Stimulated activated CD4-positive, alpha-beta T cell treated with anti-CD3 and anti-CD28 coated beads, Interleukin-4, amount 100 ng/mL, for 24 hours (primary cell): Measurements from ENCODE around the gene TMC4.

Source experiments
- DNase-seq: peaks from one replicate; pipeline ENCODE4 v3.0.0-alpha.2; 2020

Gene TMC4

GRCh38 chr19:54153731-54154326 lies 19.1 kb downstream of the TMC4 start:
- no peak for DNase-seq

DNA sequence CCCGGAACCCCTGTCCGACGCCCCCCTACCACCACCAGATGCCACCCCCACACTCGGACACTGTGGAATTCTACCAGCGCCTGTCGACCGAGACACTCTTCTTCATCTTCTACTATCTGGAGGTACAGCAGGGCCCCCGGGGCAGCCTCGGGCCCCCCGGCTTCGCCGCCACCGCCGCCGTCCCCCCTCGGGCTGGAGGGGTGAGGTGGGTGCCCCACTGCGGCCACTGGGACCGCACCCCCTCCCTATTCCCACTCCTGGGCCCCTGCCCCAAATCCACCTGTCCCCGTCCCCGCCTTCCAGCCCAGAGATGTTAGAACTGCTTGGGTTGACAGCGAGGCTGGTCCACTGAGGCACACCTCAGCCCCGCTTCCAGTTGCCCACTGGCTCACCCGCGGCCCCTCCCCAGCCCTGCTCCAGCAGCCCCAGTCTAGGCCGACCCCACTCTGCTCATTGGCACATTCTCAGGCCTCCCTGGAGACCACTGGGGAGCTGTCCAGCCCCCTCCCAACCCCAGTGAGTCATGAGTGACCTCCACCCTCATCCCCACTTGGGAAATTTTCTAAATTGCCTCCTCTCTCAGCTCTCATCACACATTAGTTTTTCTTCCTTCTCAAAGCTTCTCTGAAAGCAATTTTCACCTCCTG lies 20.0 kb downstream of the TMC4 start:
- DNase-seq, result no peak

- no peak for DNase-seq
Measured at GRCh38 chr19:54152267-54152666, 20.7 kb downstream of the TMC4 start.

- no peak for DNase-seq
Measured at GRCh38 chr19:54151362-54152035, 21.5 kb downstream of the TMC4 start.

DNA sequence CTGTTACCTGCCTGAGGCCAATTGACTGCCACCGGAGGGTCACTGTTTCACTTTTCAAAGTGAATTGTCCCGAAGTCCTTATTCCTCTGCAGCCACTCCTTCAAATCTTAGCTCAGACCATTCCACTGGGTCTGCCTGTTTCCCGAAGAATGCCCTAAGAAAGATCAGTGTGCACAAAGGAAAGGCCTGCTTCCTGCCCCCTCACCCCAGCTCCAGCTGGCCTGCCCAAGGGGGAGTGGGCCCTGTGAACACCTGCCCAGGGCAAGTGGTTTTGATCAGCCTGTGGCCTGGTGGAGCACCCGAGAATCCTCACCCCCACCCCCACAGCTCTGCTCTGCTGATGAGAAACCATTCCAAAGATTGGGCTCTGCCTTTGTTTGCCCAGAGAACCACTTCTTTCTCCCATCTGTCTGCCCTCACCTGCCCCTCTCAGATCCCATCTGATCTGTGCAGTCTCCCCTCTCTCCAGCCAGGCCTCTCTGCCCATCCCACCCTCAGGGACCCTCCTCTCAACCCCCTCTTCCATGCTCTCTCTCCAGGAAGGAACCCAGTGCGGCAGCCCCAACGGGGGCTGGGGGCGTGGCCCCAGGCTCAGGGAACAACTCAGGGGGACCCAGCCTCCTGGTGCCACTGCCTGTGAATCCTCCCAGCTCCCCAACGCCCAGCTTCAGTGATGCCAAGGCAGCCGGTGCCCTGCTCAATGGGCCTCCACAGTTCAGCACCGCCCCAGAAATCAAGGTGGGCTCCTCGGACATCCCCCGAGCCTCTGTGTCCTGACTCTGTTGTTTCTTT lies 23.7 kb downstream of the TMC4 start:
- DNase-seq, result no peak

GRCh38 chr19:54148158-54148557 lies 24.8 kb downstream of the TMC4 start:
- DNase-seq, result no peak

- no peak for DNase-seq
Measured at GRCh38 chr19:54147676-54148075, 25.3 kb downstream of the TMC4 start.

- DNase-seq, result no peak
Measured at GRCh38 chr19:54145541-54146158, 27.3 kb downstream of the TMC4 start.

DNA sequence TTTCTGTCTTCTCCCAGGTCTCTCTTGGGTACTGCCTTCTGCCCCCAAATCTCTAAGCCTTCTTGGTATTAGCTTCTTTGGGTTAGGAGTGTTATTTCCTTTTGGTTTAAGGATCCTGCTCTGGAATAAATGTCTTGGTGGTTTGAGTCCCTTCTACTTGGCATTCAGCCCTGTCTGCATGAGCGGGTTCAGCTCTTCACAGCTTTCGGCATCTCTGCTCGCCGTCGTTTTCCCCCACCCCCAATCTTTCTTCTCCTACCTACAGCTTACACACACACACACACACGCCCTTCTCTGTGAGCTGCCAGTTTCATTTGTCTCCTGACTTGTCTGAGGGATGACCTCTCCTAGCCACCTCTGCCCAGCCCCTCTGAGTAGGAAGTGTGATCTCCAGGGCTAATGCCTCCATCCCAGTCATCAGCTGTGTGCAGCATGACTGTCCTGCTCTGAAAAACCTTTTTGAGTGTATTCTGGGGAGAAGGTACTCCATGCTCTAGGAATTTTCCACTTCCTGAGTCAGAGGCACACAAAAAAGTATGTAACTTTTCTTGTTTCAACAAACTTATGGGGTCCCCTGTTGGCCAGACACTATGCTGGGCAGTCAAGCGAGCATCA lies 30.7 kb downstream of the TMC4 start:
- no peak for DNase-seq

DNA sequence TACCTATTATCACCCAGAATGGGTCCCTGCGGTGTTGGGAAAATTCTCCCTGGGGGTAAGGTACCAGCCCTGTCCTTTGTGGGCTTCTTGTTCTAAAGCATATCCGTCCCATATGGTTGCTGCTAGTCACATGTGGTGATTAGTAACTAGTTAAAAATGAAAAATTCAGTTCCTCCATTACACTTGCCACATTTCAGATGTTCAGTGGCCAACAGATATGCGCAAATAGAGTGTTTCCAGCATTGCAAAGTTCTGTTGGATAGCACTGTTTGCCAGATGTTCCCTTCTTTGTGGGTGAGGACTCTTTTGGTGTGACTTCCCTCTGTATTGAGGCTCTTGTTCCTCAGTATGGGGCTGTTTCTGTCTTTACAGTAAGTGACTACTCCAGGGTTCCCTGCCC lies 31.6 kb downstream of the TMC4 start:
- no peak for DNase-seq

- peak; percentile 47 for DNase-seq
Measured at GRCh38 chr19:54138489-54139256, 34.3 kb downstream of the TMC4 start.

DNA sequence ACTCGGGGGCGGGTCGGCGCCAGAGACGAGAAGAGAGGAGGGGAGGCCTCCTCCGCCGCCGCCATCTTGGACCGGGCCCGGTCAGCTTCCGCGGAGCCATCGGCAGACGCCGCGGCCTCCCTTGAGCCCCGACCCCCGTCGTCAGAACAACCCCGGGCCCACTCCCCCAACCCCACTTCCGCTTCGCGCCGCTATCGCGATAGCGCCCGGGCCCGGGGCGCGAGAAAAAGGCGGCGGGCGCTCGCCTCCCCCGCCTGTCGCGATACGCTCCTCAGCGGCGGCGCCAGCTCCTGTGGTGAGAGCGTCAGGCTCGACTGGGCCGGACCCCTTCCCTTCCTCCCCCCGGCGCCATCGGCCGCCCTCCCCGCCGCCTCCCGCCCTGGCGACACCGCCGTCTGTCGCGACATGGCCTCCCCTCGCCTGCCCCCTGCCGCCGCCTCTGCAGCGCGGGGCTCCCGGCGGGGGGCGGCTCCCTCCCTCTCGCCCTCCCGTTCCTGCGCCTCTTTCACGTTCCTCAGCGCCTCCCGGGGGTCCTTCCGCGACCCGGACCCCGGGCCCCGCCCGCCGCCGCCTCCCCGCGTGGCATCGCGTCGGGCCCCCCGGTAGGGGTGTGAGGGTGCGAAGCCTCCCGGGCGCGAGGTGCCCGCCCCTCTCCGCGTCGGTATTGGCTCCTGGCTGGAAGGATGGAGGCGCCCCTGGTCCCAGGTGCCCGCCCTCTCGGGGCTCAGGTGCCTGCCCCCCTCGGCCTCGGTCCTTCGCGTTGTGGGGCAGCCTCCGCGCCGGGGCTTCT lies 35.1 kb downstream of the TMC4 start, which contains the start of gene CNOT3:
TSS of gene CNOT3 (plus strand) at position 64 of the 790 bp plus-strand sequence. CDS start 5,217 bp downstream, outside the sequence.
- peak; percentile 35 for DNase-seq

- DNase-seq, result peak; percentile 99
Measured at GRCh38 chr19:54136864-54137698, 35.9 kb downstream of the TMC4 start.

DNA sequence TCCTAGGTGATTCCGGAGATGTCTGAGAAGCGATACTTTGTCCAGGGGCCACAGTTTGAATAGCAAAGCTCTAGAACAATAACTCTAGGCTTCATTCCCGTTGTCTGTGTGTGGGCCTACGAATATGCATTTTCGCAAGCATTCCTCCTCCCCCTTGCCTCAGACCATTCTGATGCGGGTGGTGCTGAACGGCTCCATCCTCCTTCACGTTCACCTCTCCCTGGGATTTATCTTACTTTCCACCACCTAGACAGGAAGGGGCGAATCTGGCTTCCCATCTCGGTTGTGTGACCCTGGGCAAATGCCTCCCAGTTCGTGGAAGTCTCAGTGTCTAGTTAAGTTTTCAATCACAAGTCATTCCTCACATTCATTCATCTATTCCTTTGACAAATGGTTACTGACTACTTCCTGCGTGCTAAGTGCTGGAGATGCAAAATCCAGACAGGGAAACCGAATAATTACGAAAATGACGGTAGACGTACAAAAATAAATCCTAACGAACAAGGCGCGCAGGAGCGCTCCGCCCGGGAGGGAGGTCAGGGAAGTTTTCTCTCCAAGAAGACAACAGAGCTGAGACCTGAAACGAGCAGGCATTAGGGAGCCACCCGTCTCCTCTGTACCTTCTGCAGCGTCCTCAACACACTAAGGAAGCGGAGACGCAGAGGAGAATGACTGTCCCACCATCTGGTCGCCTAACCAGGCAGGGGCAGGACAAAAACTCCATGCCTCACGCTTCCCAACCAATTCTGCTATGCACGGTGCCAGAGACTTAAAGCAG lies 36.7 kb downstream of the TMC4 start:
- DNase-seq, result no peak

- DNase-seq, result no peak
Measured at GRCh38 chr19:54133957-54134590, 38.9 kb downstream of the TMC4 start.

GRCh38 chr19:54133312-54133956 lies 39.5 kb downstream of the TMC4 start:
- DNase-seq, result no peak

- no peak for DNase-seq
Measured at GRCh38 chr19:54129617-54129996, 43.4 kb downstream of the TMC4 start.
